Activated CD8-positive, alpha-beta memory T cell treated with anti-CD3 and anti-CD28 coated beads for 36 hours (primary cell): ENCODE data around the gene ACBD6. TPM values are rescaled to one million over a fixed set of nuclear protein-coding genes. Genes with fewer than 3 reads are reported as not detected.

Experiments used
- CTCF ChIA-PET: fragments of 350-600 bp; sonication (Branson Sonifier 250); formaldehyde crosslinking; loops from one replicate; lab custom pipeline; 2021; ENCODE audit warnings: antibody characterized with exemption; lab: Charles Lee
- POLR2A ChIA-PET: fragments of 350-600 bp; sonication (Branson Sonifier 250); formaldehyde crosslinking; loops from one replicate; lab custom pipeline; 2021; ENCODE audit warnings: antibody characterized with exemption; lab: Charles Lee
- total RNA-seq, 2 experiments: library from RNA; stranded (reverse); gene quantifications; one replicate each; pipeline ENCODE4 v1.2.3, GENCODE V29; 2021

The ACBD6 gene
- total RNA-seq, 2 experiments from 2014 or later: 47.8 to 49.2 TPM

DNA sequence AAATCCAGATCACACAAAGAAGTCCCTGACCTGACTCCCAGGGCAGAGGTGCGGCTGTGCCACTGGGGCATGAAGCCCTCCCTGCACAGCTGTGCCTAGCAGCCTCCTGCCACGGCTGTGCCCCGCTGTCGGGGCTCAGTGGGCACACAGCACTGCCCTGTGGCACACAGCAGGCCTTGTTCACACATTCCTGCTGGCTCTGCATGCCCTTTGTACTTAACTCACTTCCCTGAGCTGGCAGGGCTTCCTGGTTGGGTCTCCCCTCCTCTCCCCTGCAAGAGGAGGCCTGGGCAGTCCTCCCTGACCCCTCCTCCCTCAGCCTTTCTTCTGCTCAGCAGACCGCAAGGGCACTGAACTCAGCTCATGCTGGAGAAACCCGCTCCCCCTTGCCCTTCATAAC, 257.5 kb downstream of the ACBD6 start:
- POLR2A ChIA-PET: no interaction called here
- CTCF ChIA-PET: no interaction called here

DNA sequence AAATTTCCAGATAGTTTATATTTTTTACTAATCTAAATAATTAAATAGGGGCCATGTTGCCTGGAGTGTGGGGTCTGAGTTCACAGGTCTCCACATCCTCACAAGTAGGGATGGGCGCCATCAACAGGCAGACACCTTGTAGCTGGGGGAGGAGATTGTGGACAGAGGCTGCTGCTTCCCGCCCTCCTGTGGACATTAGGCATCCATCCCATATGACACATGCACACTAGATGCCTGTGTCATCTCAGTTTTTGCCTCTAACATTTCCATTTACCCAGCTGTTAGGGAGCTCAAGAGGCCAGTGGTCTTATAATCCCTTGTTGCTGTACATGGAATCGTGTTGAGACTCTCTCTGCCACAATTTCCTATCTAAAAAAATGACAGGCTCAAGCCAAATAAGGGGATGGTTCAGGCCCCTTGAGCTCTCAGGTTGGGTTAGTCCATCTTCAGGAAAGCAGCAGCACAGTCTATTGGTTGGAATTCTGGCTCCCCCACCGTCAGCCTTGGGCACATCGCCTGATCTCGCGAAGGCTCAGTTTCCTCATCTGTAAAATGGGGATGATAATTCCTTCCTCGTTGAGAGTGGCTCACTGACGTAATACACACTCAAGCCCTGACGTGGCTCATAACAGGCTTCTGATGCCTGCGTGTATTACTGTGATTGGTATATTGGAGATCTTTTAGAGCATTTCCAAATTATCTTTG, 258.7 kb downstream of the ACBD6 start:
- ChIA-PET CTCF (interaction anchor here (0.6 kb wide), 1 partner anchor 915 kb away, joined by 3 read pairs; no protein-coding TSS in a partner anchor), POLR2A (no interaction called here)

DNA sequence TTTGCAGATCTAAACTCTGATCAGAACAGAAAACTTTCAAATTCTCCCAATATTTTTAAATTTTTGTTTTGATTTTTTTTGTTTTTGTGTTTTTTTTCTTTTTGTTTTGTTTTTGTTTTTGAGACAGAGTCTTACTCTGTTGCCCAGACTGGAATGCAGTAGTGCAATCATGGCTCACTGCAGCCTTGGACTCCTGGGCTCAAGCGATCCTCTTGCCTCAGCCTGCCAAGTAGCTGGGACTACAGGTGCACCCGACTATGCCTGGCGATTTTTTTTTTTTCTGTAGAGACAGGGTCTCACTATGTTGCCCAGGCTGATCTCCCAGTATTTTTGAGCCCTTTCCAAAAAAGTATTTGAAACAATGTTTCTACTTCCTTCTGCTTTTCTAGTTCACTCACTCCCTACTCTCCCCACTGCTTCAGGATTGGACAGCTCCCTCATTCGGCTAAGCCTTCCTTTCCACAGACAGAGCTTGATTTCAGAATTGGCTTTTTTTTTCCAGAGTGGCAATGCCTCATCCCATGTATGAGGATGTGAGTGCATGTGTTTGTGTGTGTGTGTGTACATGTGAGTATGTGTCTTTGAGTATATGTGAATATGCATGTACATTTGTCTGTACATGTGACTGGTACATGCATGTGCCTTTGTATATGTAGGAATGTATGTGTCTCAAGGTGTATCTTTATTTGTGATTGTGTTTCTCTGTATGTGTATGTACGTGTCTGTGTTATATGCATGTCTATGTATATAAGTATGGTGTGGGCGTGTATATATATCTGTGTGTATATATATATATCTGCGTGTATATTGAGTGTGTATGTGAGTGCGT, 260.4 kb downstream of the ACBD6 start:
- CTCF ChIA-PET: no interaction called here
- POLR2A ChIA-PET: no interaction called here

DNA sequence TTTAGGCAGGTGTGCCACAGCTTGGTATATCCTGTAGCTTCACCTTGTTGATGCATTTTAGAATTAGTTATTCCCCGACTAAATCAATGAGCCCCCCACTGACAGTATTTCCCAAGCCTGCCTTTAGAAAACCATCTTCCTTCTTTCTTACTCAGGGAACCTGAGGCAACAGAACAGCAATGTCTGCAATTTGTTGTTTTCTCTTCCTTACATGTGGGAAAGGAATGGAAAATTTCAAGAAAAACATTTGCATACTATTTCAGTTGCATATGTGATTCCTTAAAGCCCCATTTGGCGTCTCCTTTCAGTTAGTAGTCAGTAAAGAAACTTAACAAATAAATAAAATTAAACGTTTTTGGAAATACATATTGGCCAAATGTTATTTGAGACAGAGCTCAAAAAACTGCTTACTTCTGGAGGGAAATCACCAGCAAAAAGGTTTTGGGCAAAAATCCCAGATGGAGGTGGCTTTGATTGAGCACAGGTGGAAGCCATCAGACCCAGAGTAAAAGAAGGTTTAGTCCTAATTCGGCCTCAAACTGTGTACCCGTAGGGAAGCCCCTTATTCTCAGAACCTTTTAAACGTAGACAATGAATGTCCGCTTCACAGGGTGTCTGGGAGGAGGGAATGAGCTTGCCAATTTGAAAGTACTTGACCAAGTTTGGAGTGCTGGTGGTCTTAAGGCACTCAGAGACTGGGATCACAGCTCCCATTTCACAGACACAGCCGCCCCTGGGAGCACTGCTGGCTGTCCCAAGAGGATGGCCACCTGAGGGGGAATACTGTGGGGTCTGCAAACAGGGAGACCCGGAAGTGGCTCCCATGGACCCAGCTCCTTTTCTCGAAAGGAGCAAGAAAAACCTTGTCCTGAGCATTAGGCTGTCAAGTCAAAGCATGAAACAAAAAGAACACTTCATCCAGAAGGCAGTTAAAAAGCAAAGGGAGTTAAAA, 263.0 kb downstream of the ACBD6 start:
- POLR2A ChIA-PET: interaction anchor here (0.8 kb wide), 1 partner anchor 372 kb away, joined by 3 read pairs; no protein-coding TSS in a partner anchor
- CTCF ChIA-PET: no interaction called here

DNA sequence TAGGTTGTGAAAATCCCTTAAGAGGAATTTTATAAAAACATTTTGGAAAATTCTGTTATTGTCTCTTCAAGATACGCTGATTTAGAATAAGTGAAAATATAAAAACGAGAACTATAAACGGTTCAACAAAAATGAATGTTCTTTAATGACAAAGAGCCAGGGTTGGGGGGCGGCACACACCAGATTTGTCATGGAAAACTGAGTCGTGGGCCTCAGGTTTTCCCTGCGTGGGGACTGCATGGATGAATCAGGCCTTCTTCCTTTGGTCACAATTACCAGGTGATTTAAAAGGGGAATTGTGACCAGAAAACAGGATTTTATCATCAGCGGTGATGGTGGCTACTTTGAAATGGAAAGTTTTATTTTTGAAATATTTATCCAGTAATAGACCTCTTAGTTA, 263.7 kb downstream of the ACBD6 start:
- POLR2A ChIA-PET: no interaction called here
- CTCF ChIA-PET: no interaction called here

Other genes starting within 250 kb of the ACBD6 start
- gene OVAAL, start 56.4 kb upstream of the ACBD6 start, total RNA-seq: not detected
- 10 to 100 TPM; 20.7 to 22.1 TPM for gene XPR1, start 129.4 kb upstream of the ACBD6 start, total RNA-seq